ENCODE results near the gene TMTC4.

TMTC4 gene, protein sequence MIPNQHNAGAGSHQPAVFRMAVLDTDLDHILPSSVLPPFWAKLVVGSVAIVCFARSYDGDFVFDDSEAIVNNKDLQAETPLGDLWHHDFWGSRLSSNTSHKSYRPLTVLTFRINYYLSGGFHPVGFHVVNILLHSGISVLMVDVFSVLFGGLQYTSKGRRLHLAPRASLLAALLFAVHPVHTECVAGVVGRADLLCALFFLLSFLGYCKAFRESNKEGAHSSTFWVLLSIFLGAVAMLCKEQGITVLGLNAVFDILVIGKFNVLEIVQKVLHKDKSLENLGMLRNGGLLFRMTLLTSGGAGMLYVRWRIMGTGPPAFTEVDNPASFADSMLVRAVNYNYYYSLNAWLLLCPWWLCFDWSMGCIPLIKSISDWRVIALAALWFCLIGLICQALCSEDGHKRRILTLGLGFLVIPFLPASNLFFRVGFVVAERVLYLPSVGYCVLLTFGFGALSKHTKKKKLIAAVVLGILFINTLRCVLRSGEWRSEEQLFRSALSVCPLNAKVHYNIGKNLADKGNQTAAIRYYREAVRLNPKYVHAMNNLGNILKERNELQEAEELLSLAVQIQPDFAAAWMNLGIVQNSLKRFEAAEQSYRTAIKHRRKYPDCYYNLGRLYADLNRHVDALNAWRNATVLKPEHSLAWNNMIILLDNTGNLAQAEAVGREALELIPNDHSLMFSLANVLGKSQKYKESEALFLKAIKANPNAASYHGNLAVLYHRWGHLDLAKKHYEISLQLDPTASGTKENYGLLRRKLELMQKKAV

GRCh38 chr13:100674572-100674871 lies at the start of gene TMTC4:
TMTC4 (minus strand) TSS chr13:100674795; CDS start chr13:100670362, 4,433 bp downstream.
- H3K4me3 ChIP-seq (ENCODE audit: low read depth in 1 of 2, low read length in 1 of 2) = peak within 1 kb of the TSS; percentile 85 to 91
- H3K27me3 ChIP-seq = peaks cover 45% of the 10 kb centered on the region
- H3K36me3 ChIP-seq = no peaks in the 10 kb centered on the region
- no peaks in the 10 kb centered on the region for H3K9me3 ChIP-seq
- TF ChIP-seq, protein P1, sequence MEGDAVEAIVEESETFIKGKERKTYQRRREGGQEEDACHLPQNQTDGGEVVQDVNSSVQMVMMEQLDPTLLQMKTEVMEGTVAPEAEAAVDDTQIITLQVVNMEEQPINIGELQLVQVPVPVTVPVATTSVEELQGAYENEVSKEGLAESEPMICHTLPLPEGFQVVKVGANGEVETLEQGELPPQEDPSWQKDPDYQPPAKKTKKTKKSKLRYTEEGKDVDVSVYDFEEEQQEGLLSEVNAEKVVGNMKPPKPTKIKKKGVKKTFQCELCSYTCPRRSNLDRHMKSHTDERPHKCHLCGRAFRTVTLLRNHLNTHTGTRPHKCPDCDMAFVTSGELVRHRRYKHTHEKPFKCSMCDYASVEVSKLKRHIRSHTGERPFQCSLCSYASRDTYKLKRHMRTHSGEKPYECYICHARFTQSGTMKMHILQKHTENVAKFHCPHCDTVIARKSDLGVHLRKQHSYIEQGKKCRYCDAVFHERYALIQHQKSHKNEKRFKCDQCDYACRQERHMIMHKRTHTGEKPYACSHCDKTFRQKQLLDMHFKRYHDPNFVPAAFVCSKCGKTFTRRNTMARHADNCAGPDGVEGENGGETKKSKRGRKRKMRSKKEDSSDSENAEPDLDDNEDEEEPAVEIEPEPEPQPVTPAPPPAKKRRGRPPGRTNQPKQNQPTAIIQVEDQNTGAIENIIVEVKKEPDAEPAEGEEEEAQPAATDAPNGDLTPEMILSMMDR (IDR thresholded peaks at IDR 0.05) = no peak
- peaks cover 13 to 16% of the 10 kb centered on the region in 2 experiments for H3K4me1 ChIP-seq (ENCODE audit: control insufficient read depth in 1 of 2, insufficient read depth in 1 of 2, low read depth in 1 of 2, low read length in 1 of 2)
- peak within 1 kb of the TSS; percentile 71 for H3K27ac ChIP-seq

DNA sequence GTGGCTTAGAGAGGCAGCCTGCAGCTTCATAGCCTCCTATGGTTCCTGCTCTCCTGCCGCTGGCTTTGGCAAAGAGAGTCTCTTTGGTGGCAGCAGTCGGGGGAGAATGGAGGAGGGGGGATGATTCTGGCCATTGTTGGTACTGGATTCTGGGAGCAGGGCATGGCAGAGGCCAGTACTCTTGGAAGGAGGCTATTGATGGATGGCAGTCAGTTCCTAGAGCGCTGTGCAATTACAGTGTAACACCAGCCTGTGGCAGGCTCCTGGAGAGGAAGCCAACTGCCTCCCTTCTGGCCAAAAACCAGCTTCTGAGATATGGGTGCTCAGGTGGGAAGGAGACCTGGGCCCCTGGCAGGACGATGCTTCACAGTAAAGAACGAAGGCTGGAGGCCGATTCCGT lies 47.9 kb upstream of the TMTC4 start:
- Histone ChIP-seq H3K36me3 (no peaks in the 10 kb centered on the region), H3K9me3 (no peaks in the 10 kb centered on the region), H3K4me1 (ENCODE audit: control insufficient read depth in 1 of 2, insufficient read depth in 1 of 2, low read depth in 1 of 2, low read length in 1 of 2) (no peaks in the 10 kb centered on the region), H3K27ac (no peak overlapping the region), H3K27me3 (no peaks in the 10 kb centered on the region), H3K4me3 (ENCODE audit: low read depth in 1 of 2, low read length in 1 of 2) (no peak overlapping the region)
- TF ChIP-seq, protein P1 (IDR thresholded peaks at IDR 0.05) = no peak

- H3K4me3 ChIP-seq (ENCODE audit: low read depth in 1 of 2, low read length in 1 of 2) = no peak overlapping the region
- H3K4me1 ChIP-seq (ENCODE audit: control insufficient read depth in 1 of 2, insufficient read depth in 1 of 2, low read depth in 1 of 2, low read length in 1 of 2) = no peaks in the 10 kb centered on the region
- H3K27ac ChIP-seq = no peak overlapping the region
- H3K36me3 ChIP-seq = no peaks in the 10 kb centered on the region
- H3K27me3 ChIP-seq = no peaks in the 10 kb centered on the region
- TF ChIP-seq, protein P1 (IDR thresholded peaks at IDR 0.05) = peak; percentile 18
- no peaks in the 10 kb centered on the region for H3K9me3 ChIP-seq
These were observed 47.4 kb upstream of the TMTC4 start for GRCh38 chr13:100721885-100722512.

DNA sequence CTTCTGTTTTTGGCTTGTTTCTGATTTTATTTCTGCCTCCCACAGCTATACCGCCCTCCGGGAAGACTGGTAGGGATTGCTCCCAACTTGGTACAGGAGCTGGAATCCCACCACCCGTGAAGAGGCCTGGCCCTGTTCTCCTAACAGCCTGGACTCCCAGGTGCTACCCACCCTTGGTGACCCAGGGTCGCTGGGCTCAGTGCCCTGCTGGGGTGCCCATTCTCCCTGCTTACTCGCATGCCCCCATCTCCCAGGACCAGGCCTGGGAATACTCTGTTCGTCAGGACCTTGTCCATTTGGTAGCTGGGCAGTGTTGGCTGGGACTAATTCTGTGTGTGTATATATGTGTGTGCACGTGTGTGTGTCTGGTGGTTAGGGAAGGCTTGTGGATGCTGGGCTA lies 41.0 kb upstream of the TMTC4 start:
- Histone ChIP-seq H3K4me1 (ENCODE audit: control insufficient read depth in 1 of 2, insufficient read depth in 1 of 2, low read depth in 1 of 2, low read length in 1 of 2) (no peaks in the 10 kb centered on the region), H3K36me3 (no peaks in the 10 kb centered on the region), H3K27me3 (no peaks in the 10 kb centered on the region), H3K9me3 (no peaks in the 10 kb centered on the region), H3K27ac (no peak overlapping the region), H3K4me3 (ENCODE audit: low read depth in 1 of 2, low read length in 1 of 2) (no peak overlapping the region)
- TF ChIP-seq, protein P1 (IDR thresholded peaks at IDR 0.05) = no peak

DNA sequence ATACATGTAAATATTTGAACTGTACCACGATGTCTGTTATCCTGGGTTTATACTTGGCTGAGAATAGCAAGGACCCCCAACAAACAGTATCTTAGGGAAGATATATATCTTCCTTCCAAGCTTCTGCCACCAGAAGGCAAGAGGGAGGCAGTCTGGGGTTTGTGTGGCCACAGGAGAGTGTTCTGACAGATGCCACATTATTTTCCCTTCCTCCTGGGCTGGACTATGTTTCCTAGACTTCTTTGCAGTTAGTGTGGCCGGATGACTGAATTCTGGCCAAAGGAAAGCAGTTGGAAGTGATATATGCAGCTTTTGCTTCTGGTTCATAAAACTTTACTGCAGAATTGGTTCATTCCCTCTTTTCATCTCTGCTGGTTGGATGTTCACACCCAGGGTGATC lies 39.9 kb upstream of the TMTC4 start:
- no peaks in the 10 kb centered on the region for H3K36me3 ChIP-seq
- TF ChIP-seq, protein P1 (IDR thresholded peaks at IDR 0.05) = no peak
- no peaks in the 10 kb centered on the region for H3K4me1 ChIP-seq (ENCODE audit: control insufficient read depth in 1 of 2, insufficient read depth in 1 of 2, low read depth in 1 of 2, low read length in 1 of 2)
- H3K27me3 ChIP-seq = no peaks in the 10 kb centered on the region
- H3K4me3 ChIP-seq (ENCODE audit: low read depth in 1 of 2, low read length in 1 of 2) = no peak overlapping the region
- H3K9me3 ChIP-seq = no peaks in the 10 kb centered on the region
- no peak overlapping the region for H3K27ac ChIP-seq
